GM12878 (cell line): ENCODE measurements around the gene NPIPA5. TPM values are rescaled to one million over a fixed set of nuclear protein-coding genes. Genes with fewer than 3 reads are reported as not detected.
"Not testable (repeated sequence)": the region's sequence is repeated elsewhere in the genome, so short reads cannot be mapped to it uniquely, and the experiment has no call there.

Experiments
- ATAC-seq: fragments of 200-7000 bp; cut with Tn5 transposase; 3 replicates; pipeline ENCODE4 v1.9.1; 2020; ENCODE audit warnings: mild to moderate bottlenecking, moderate library complexity
- BruUV-seq: library from RNA; stranded (reverse); fragments of 400-500 nt; replicated peaks from 2 replicates; lab custom pipeline; 2021; lab: Mats Ljungman, UMichigan
- CTCF ChIA-PET: fragments of 300-600 bp; sonication (Branson Sonifier 250); formaldehyde crosslinking; extraction: SDS; loops from one replicate; lab custom pipeline; 2021; ENCODE audit warnings: inconsistent platforms; lab: Yijun Ruan, JAX
- POLR2A ChIA-PET: fragments of 350-600 bp; formaldehyde crosslinking; extraction: SDS; loops from one replicate; lab custom pipeline; 2021; ENCODE audit warnings: inconsistent platforms; lab: Charles Lee
- RAD21 ChIA-PET: fragments of 300-600 bp; sonication (Branson Sonifier 250); formaldehyde crosslinking; loops from one replicate; lab custom pipeline; 2023; ENCODE audit warnings: antibody characterized with exemption; ENCODE audit not compliant: unreplicated experiment; lab: Charles Lee
- SMC1A ChIA-PET: fragments of 300-600 bp; sonication (Branson Sonifier 250); formaldehyde crosslinking; loops from one replicate; lab custom pipeline; 2023; ENCODE audit not compliant: unreplicated experiment, uncharacterized antibody; lab: Charles Lee
- DNase-seq: peaks from one replicate; pipeline ENCODE4 v3.0.0-alpha.2; 2011; ENCODE audit warnings: low read depth, low spot score
- FAIRE-seq: peaks from 3 replicates; lab custom pipeline; 2011; peaks lifted over from hg19 to GRCh38; lab: Jason Lieb, UNC
- H2AFZ ChIP-seq: 2 replicates; pipeline ENCODE4 v1.6.0; 2011; ENCODE audit warnings: low read depth, low read length, control low read depth; ENCODE audit not compliant: control insufficient read depth
- H3K27ac ChIP-seq: 2 replicates; pipeline ENCODE4 v1.5.1; 2011; ENCODE audit warnings: control low read depth; ENCODE audit not compliant: control insufficient read depth, insufficient read depth
- H3K27me3 ChIP-seq, 2 experiments: replicated peaks in 1 of 2; 2 replicates each; pipeline versions ENCODE4 v1.6.0 to v1.6.1; 2011; ENCODE audit warnings: low read length in 1 of 2; ENCODE audit not compliant: control insufficient read depth in 2 of 2, insufficient read depth in 2 of 2
- H3K36me3 ChIP-seq, 2 experiments: 2 replicates each; pipeline ENCODE4 v1.5.1; 2011; ENCODE audit warnings: low read length in 1 of 2; ENCODE audit not compliant: control insufficient read depth in 2 of 2, insufficient read depth in 2 of 2
- H3K4me1 ChIP-seq: 2 replicates; pipeline ENCODE4 v1.6.1; 2011; ENCODE audit warnings: mild to moderate bottlenecking, low read length, moderate library complexity, mixed read lengths; ENCODE audit not compliant: control insufficient read depth, insufficient read depth
- H3K4me2 ChIP-seq: 2 replicates; pipeline ENCODE4 v1.6.0; 2011; ENCODE audit warnings: control low read depth; ENCODE audit not compliant: control insufficient read depth, insufficient read depth
- H3K4me3 ChIP-seq: fragments of 200-600 bp; sonication (generic); 2 replicates; pipeline ENCODE4 v1.5.1; 2016
- H3K79me2 ChIP-seq: 2 replicates; pipeline ENCODE4 v1.6.0; 2011; ENCODE audit warnings: low read length; ENCODE audit not compliant: control insufficient read depth, insufficient read depth
- H3K9ac ChIP-seq: 2 replicates; pipeline ENCODE4 v1.8.0; 2011; ENCODE audit warnings: low read length, control low read depth, mixed read lengths; ENCODE audit not compliant: control insufficient read depth, insufficient read depth
- H3K9me3 ChIP-seq: replicated peaks from 3 replicates; pipeline ENCODE4 v1.5.1; 2011; ENCODE audit warnings: mild to moderate bottlenecking, low read length; ENCODE audit not compliant: control insufficient read depth, insufficient read depth
- H4K20me1 ChIP-seq: 2 replicates; pipeline ENCODE4 v1.6.0; 2011; ENCODE audit not compliant: control insufficient read depth, insufficient read depth
- WGBS: methylation state at CpG from one replicate; pipeline ENCODE4 v1.1.6; 2016; ENCODE audit warnings: low lambda C conversion rate; ENCODE audit not compliant: insufficient replicate concordance, insufficient coverage; ENCODE audit errors: missing lambda C conversion rate; 5-methylcytosine and 5-hydroxymethylcytosine counted together
- in situ Hi-C: fragments of 300-500 bp; cut with MboI; formaldehyde crosslinking; loops from 9 replicates; pipeline ENCODE4 v1.14.3; 2018; ENCODE audit warnings: mixed read lengths
- intact Hi-C: fragments of 100-400 bp; cut with micrococcal nuclease; formaldehyde crosslinking; loops from one replicate; pipeline ENCODE4 v1.14.2; 2022; ENCODE audit not compliant: unreplicated experiment
- polyA plus RNA-seq, 11 experiments: library from polyadenylated mRNA; depleted of rRNA in 4 of 11; unstranded in 6 of 11; stranded (reverse) in 5 of 11; fragments of >200 nt; fragmentation: Nextera tagmentation in 4 of 11; fragmentation: Illumina TruSeq in 1 of 11; extraction: Ambion mirVana in 4 of 11; extraction: Trizol in 1 of 11; gene quantifications; 1 replicate in 1 of 11; 2 replicates in 10 of 11; pipeline versions ENCODE4 v1.2.1 to v1.2.3, GENCODE V29; 2011 to 2016; ENCODE audit warnings: inconsistent platforms in 2 of 11, missing spikeins in 2 of 11, low read depth in 1 of 11
- total RNA-seq, 4 experiments: library from RNA; depleted of rRNA in 3 of 4; stranded (reverse); fragments of >200 nt in 3 of 4; fragmentation: Illumina TruSeq in 1 of 4; extraction: Trizol in 1 of 4; gene quantifications; 2 replicates each; pipeline versions ENCODE4 v1.2.1 to v1.2.3, GENCODE V29; 2013 to 2021

NPIPA5 gene
- total and polyA plus RNA-seq, 10 of the 15 experiments (the other 5 are each of a cell fraction or from before 2014, with no cell fraction given) = 1.2 to 12.1 (median 3.6) TPM

DNA sequence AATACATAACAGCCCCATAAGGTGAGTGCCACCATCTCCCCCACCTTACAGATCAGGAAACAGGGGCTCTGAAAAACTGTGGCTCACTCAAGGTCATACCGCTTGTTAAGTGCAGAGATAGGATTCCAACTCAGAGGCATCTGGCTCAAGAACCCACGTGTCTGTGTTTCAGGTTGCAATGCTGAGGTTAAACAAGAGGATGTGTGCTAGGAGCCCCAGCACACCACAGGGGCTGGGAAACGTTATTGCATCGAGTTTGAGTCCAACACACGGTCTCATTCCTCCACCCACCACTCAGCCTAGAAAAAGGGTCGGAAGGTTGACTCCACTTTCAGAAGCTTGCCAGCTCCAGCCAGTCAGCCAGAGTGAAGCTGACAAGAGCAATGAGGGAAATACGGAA, 29.4 kb downstream of the NPIPA5 start:
- in situ Hi-C loops, H4K20me1 ChIP-seq, FAIRE-seq, H3K9ac ChIP-seq, H3K4me1 ChIP-seq, H2AFZ ChIP-seq, H3K9me3 ChIP-seq, RAD21 ChIA-PET, H3K79me2 ChIP-seq, POLR2A ChIA-PET, SMC1A ChIA-PET, BruUV-seq, DNase-seq, H3K4me2 ChIP-seq, H3K36me3 ChIP-seq, intact Hi-C loops, H3K27me3 ChIP-seq, CTCF ChIA-PET, H3K27ac ChIP-seq, ATAC-seq, H3K4me3 ChIP-seq: not testable (repeated sequence)
- WGBS = no CpG with 5 or more reads among the region's 7 CpGs

DNA sequence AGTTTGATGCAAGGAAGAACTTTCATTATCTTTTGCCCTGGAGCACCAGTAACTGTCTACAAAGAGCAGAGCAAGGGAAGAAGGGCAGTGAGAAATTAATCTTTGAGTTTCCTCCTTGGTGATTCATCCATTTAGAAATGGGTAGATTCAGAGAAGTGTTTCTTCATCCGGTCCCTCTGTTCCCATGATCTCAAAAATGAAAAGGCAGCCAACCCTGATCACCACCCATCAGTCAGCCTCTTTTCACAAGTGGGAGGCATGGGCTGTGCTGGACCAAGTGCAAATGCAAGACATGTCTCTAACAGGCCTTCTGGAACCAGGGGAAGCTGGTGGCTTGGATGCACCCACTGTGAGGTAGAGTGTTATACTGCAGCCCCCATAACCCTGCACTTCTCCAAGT, 35.8 kb downstream of the NPIPA5 start:
- H3K4me3 ChIP-seq, H3K79me2 ChIP-seq, H3K9ac ChIP-seq, H2AFZ ChIP-seq, POLR2A ChIA-PET, ATAC-seq, H3K36me3 ChIP-seq, intact Hi-C loops, H4K20me1 ChIP-seq, in situ Hi-C loops, H3K27me3 ChIP-seq, DNase-seq, RAD21 ChIA-PET, H3K4me1 ChIP-seq, FAIRE-seq, H3K27ac ChIP-seq, BruUV-seq, H3K4me2 ChIP-seq, H3K9me3 ChIP-seq, SMC1A ChIA-PET, CTCF ChIA-PET: not testable (repeated sequence)
- WGBS = no CpG with 5 or more reads among the region's 1 CpG

DNA sequence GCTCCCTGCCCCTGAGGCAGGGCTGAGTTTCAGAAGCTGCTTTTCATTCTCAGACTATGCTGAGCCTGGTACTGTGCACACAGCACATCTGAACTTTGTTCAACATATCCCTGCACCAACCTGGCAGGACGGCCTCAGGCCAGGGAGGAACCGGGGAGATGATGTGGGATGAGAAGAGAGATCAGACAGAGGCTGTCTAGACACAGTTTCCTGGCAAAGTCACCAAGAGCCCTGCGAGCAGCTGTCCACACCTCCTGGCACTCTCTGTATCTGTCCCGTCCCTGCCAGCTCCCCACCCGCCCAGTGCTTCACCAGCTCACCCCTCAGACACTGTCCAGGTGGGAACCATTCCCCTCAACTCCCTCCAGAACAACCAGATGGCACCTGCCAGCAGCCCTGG, 39.1 kb downstream of the NPIPA5 start:
- FAIRE-seq, H3K79me2 ChIP-seq, BruUV-seq, H3K4me1 ChIP-seq, H2AFZ ChIP-seq, H3K9me3 ChIP-seq, H3K4me2 ChIP-seq, in situ Hi-C loops, ATAC-seq, H4K20me1 ChIP-seq, H3K36me3 ChIP-seq, H3K9ac ChIP-seq, H3K27me3 ChIP-seq, H3K27ac ChIP-seq, DNase-seq, H3K4me3 ChIP-seq, SMC1A ChIA-PET, intact Hi-C loops, CTCF ChIA-PET, POLR2A ChIA-PET, RAD21 ChIA-PET: not testable (repeated sequence)
- no CpG with 5 or more reads among the region's 5 CpGs for WGBS

DNA sequence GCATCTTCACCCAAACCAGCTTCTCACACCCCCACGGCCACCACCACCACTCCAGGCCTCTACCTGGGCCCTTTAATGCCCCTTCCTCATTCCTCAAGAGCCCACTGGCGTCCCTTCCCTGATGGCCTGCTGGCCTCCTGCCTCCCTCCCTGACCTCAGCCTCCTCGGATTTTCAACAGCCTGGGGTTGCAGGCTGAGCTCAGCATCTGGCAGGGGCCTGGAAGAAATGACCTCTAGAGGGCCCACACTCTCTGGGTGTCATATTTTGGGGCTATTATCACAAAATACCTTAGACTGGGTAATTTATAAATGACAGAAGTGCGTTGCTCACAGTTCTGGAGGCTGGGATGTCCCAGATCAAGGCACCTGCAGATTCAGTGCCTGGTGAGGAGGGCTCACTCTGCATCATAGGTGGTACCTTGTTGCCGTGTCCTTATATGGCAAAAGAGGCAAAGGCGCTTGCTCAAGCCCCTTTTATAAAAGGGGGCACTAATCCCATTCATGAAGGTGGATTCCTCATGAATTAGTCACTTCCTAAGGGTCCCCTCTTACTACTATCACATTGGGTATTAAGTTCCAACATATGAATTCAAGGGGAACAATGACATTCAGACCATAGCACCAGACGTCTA, 40.0 kb downstream of the NPIPA5 start:
- H3K9me3 ChIP-seq, H3K4me3 ChIP-seq, H3K36me3 ChIP-seq, H3K27ac ChIP-seq, SMC1A ChIA-PET, CTCF ChIA-PET, FAIRE-seq, H3K4me2 ChIP-seq, intact Hi-C loops, ATAC-seq, H3K4me1 ChIP-seq, BruUV-seq, H3K9ac ChIP-seq, H3K79me2 ChIP-seq, H2AFZ ChIP-seq, H3K27me3 ChIP-seq, DNase-seq, POLR2A ChIA-PET, RAD21 ChIA-PET, H4K20me1 ChIP-seq, in situ Hi-C loops: not testable (repeated sequence)
- 0% methylated on average over 1 of the region's 7 CpGs for WGBS
